ENCODE results near the gene ZNF841.
"Not testable (repeated sequence)": the region's sequence is repeated elsewhere in the genome, so short reads cannot be mapped to it uniquely, and the experiment has no call there.

ZNF841 gene

GRCh38 chr19:52066258-52066863 is 29.2 kb downstream of the ZNF841 start:
- H3K4me3 ChIP-seq (ENCODE audit: low read depth, low read length): no peak overlapping the region
- DNase-seq (ENCODE audit: low read depth): no peak
- no peak for TF ChIP-seq CTCF (IDR thresholded peaks at IDR 0.05; ENCODE audit: insufficient read depth, low read depth, low read length, missing control alignments)

- no peak overlapping the region for H3K4me3 ChIP-seq (ENCODE audit: low read depth, low read length)
- DNase-seq (ENCODE audit: low read depth): no peak
- TF ChIP-seq CTCF (IDR thresholded peaks at IDR 0.05; ENCODE audit: insufficient read depth, low read depth, low read length, missing control alignments): no peak
Measured at GRCh38 chr19:52065399-52065798, 30.2 kb downstream of the ZNF841 start.

GRCh38 chr19:52056480-52056879 is 39.1 kb downstream of the ZNF841 start:
- not testable (repeated sequence) for DNase-seq (ENCODE audit: low read depth)

GRCh38 chr19:52051736-52052135 is 43.8 kb downstream of the ZNF841 start:
- not testable (repeated sequence) for DNase-seq (ENCODE audit: low read depth); H3K4me3 ChIP-seq (ENCODE audit: low read depth, low read length)

More at GRCh38 chr19:52056480-52056879, 39.1 kb downstream of the ZNF841 start:
- H3K4me3 ChIP-seq (ENCODE audit: low read depth, low read length): not testable (repeated sequence)

- peak within 1 kb of the TSS; percentile 82 for H3K4me3 ChIP-seq (ENCODE audit: low read depth, low read length)
- peak; percentile 94 for DNase-seq (ENCODE audit: low read depth)
- no peak for TF ChIP-seq CTCF (IDR thresholded peaks at IDR 0.05; ENCODE audit: insufficient read depth, low read depth, low read length, missing control alignments)
Measured at GRCh38 chr19:52048555-52049501, 46.7 kb downstream of the ZNF841 start, which contains the start of gene ZNF432. Gene ZNF432, minus strand, starts transcription at chr19:52048838. Its CDS starts 1,970 bp downstream, at chr19:52046868.

GRCh38 chr19:52039169-52039568 is 56.4 kb downstream of the ZNF841 start:
- H3K4me3 ChIP-seq (ENCODE audit: low read depth, low read length): no peak overlapping the region
- no peak for DNase-seq (ENCODE audit: low read depth)
- no peak for TF ChIP-seq CTCF (IDR thresholded peaks at IDR 0.05; ENCODE audit: insufficient read depth, low read depth, low read length, missing control alignments)

GRCh38 chr19:52034051-52034728 is 61.4 kb downstream of the ZNF841 start:
- DNase-seq (ENCODE audit: low read depth): no peak
- H3K4me3 ChIP-seq (ENCODE audit: low read depth, low read length): no peak overlapping the region
- no peak for TF ChIP-seq CTCF (IDR thresholded peaks at IDR 0.05; ENCODE audit: insufficient read depth, low read depth, low read length, missing control alignments)
